ENCODE measurements around the gene SBNO2.
"Not testable (repeated sequence)": the region's sequence is repeated elsewhere in the genome, so short reads cannot be mapped to it uniquely, and the experiment has no call there.

SBNO2 gene

GRCh38 chr19:1130771-1131717, 43.0 kb downstream of the SBNO2 start:
- peak overlapping the region; percentile 58 to 93 for H3K9ac ChIP-seq (ENCODE audit: low read length in 2 of 2)
- H3K4me3 ChIP-seq (ENCODE audit: low read length in 2 of 2) = peak overlapping the region; percentile 71 to 82
- H3K9me3 ChIP-seq (ENCODE audit: control insufficient read depth in 2 of 2, low read length in 2 of 2) = no peaks in the 10 kb centered on the region
- peaks cover 6 to 13% of the 10 kb centered on the region in 2 donors for H3K36me3 ChIP-seq (ENCODE audit: control insufficient read depth in 2 of 2, insufficient read depth in 2 of 2, low read length in 2 of 2)
- peak overlapping the region; percentile 76 for H3K27ac ChIP-seq (ENCODE audit: low read length)
- H3K27me3 ChIP-seq (ENCODE audit: control insufficient read depth in 1 of 2, insufficient read depth in 2 of 2, low read length in 2 of 2) = no peaks in the 10 kb centered on the region
- H3K4me1 ChIP-seq (ENCODE audit: control insufficient read depth, insufficient read depth, low read length) = peaks cover 24% of the 10 kb centered on the region

GRCh38 chr19:1129535-1129934, 44.5 kb downstream of the SBNO2 start:
- Histone ChIP-seq H3K36me3 (ENCODE audit: control insufficient read depth in 2 of 2, insufficient read depth in 2 of 2, low read length in 2 of 2) (peaks cover 8 to 17% of the 10 kb centered on the region in 2 donors), H3K4me1 (ENCODE audit: control insufficient read depth, insufficient read depth, low read length) (peaks cover 19% of the 10 kb centered on the region), H3K27ac (ENCODE audit: low read length) (no peak overlapping the region), H3K9me3 (ENCODE audit: control insufficient read depth in 2 of 2, low read length in 2 of 2) (no peaks in the 10 kb centered on the region), H3K4me3 (ENCODE audit: low read length in 2 of 2) (no peak overlapping the region), H3K9ac (ENCODE audit: low read length in 2 of 2) (no peak overlapping the region), H3K27me3 (ENCODE audit: control insufficient read depth in 1 of 2, insufficient read depth in 2 of 2, low read length in 2 of 2) (no peaks in the 10 kb centered on the region)

- not testable (repeated sequence) for H3K9me3 ChIP-seq (ENCODE audit: control insufficient read depth in 2 of 2, low read length in 2 of 2); H3K9ac ChIP-seq (ENCODE audit: low read length in 2 of 2); H3K27me3 ChIP-seq (ENCODE audit: control insufficient read depth in 1 of 2, insufficient read depth in 2 of 2, low read length in 2 of 2); H3K27ac ChIP-seq (ENCODE audit: low read length); H3K4me3 ChIP-seq (ENCODE audit: low read length in 2 of 2)
- peaks cover 19% of the 10 kb centered on the region for H3K4me1 ChIP-seq (ENCODE audit: control insufficient read depth, insufficient read depth, low read length)
- peaks cover 8 to 17% of the 10 kb centered on the region in 2 donors for H3K36me3 ChIP-seq (ENCODE audit: control insufficient read depth in 2 of 2, insufficient read depth in 2 of 2, low read length in 2 of 2)
Observed at GRCh38 chr19:1129084-1129483, 45.0 kb downstream of the SBNO2 start.

GRCh38 chr19:1128106-1128505, 46.0 kb downstream of the SBNO2 start:
- Histone ChIP-seq H3K27me3 (ENCODE audit: control insufficient read depth in 1 of 2, insufficient read depth in 2 of 2, low read length in 2 of 2) (no peaks in the 10 kb centered on the region), H3K27ac (ENCODE audit: low read length) (no peak overlapping the region), H3K4me1 (ENCODE audit: control insufficient read depth, insufficient read depth, low read length) (peaks cover 20% of the 10 kb centered on the region), H3K4me3 (ENCODE audit: low read length in 2 of 2) (no peak overlapping the region), H3K36me3 (ENCODE audit: control insufficient read depth in 2 of 2, insufficient read depth in 2 of 2, low read length in 2 of 2) (peaks cover 11 to 17% of the 10 kb centered on the region in 2 donors), H3K9me3 (ENCODE audit: control insufficient read depth in 2 of 2, low read length in 2 of 2) (no peaks in the 10 kb centered on the region), H3K9ac (ENCODE audit: low read length in 2 of 2) (no peak overlapping the region)

GRCh38 chr19:1126984-1127760, 46.9 kb downstream of the SBNO2 start:
- Histone ChIP-seq H3K9ac (ENCODE audit: low read length in 2 of 2) (no peak overlapping the region), H3K27me3 (ENCODE audit: control insufficient read depth in 1 of 2, insufficient read depth in 2 of 2, low read length in 2 of 2) (no peaks in the 10 kb centered on the region), H3K4me3 (ENCODE audit: low read length in 2 of 2) (no peak overlapping the region), H3K4me1 (ENCODE audit: control insufficient read depth, insufficient read depth, low read length) (peaks cover 13% of the 10 kb centered on the region), H3K9me3 (ENCODE audit: control insufficient read depth in 2 of 2, low read length in 2 of 2) (no peaks in the 10 kb centered on the region), H3K27ac (ENCODE audit: low read length) (no peak overlapping the region), H3K36me3 (ENCODE audit: control insufficient read depth in 2 of 2, insufficient read depth in 2 of 2, low read length in 2 of 2) (peaks cover 11 to 21% of the 10 kb centered on the region in 2 donors)

GRCh38 chr19:1125601-1126467, 48.2 kb downstream of the SBNO2 start:
- peaks cover 17 to 28% of the 10 kb centered on the region in 2 donors for H3K36me3 ChIP-seq (ENCODE audit: control insufficient read depth in 2 of 2, insufficient read depth in 2 of 2, low read length in 2 of 2)
- H3K4me3 ChIP-seq (ENCODE audit: low read length in 2 of 2) = no peak overlapping the region
- peaks cover 5% of the 10 kb centered on the region for H3K4me1 ChIP-seq (ENCODE audit: control insufficient read depth, insufficient read depth, low read length)
- no peak overlapping the region for H3K9ac ChIP-seq (ENCODE audit: low read length in 2 of 2)
- no peak overlapping the region for H3K27ac ChIP-seq (ENCODE audit: low read length)
- H3K9me3 ChIP-seq (ENCODE audit: control insufficient read depth in 2 of 2, low read length in 2 of 2) = no peaks in the 10 kb centered on the region
- H3K27me3 ChIP-seq (ENCODE audit: control insufficient read depth in 1 of 2, insufficient read depth in 2 of 2, low read length in 2 of 2) = no peaks in the 10 kb centered on the region

GRCh38 chr19:1123885-1124677, 50.0 kb downstream of the SBNO2 start:
- Histone ChIP-seq H3K27ac (ENCODE audit: low read length) (no peak overlapping the region), H3K36me3 (ENCODE audit: control insufficient read depth in 2 of 2, insufficient read depth in 2 of 2, low read length in 2 of 2) (peaks cover 17 to 37% of the 10 kb centered on the region in 2 donors), H3K9ac (ENCODE audit: low read length in 2 of 2) (no peak overlapping the region), H3K27me3 (ENCODE audit: control insufficient read depth in 1 of 2, insufficient read depth in 2 of 2, low read length in 2 of 2) (no peaks in the 10 kb centered on the region), H3K9me3 (ENCODE audit: control insufficient read depth in 2 of 2, low read length in 2 of 2) (no peaks in the 10 kb centered on the region), H3K4me3 (ENCODE audit: low read length in 2 of 2) (no peak overlapping the region), H3K4me1 (ENCODE audit: control insufficient read depth, insufficient read depth, low read length) (peaks cover 5% of the 10 kb centered on the region)

- Histone ChIP-seq H3K9me3 (ENCODE audit: control insufficient read depth in 2 of 2, low read length in 2 of 2) (no peaks in the 10 kb centered on the region), H3K9ac (ENCODE audit: low read length in 2 of 2) (no peak overlapping the region), H3K4me3 (ENCODE audit: low read length in 2 of 2) (no peak overlapping the region), H3K27ac (ENCODE audit: low read length) (no peak overlapping the region), H3K27me3 (ENCODE audit: control insufficient read depth in 1 of 2, insufficient read depth in 2 of 2, low read length in 2 of 2) (no peaks in the 10 kb centered on the region), H3K36me3 (ENCODE audit: control insufficient read depth in 2 of 2, insufficient read depth in 2 of 2, low read length in 2 of 2) (peaks cover 20 to 40% of the 10 kb centered on the region in 2 donors), H3K4me1 (ENCODE audit: control insufficient read depth, insufficient read depth, low read length) (peaks cover 5% of the 10 kb centered on the region)
Observed at GRCh38 chr19:1123381-1123780, 50.7 kb downstream of the SBNO2 start.

GRCh38 chr19:1122972-1123363, 51.1 kb downstream of the SBNO2 start:
- Histone ChIP-seq H3K9me3 (ENCODE audit: control insufficient read depth in 2 of 2, low read length in 2 of 2) (no peaks in the 10 kb centered on the region), H3K27ac (ENCODE audit: low read length) (no peak overlapping the region), H3K27me3 (ENCODE audit: control insufficient read depth in 1 of 2, insufficient read depth in 2 of 2, low read length in 2 of 2) (no peaks in the 10 kb centered on the region), H3K4me1 (ENCODE audit: control insufficient read depth, insufficient read depth, low read length) (peaks cover 5% of the 10 kb centered on the region), H3K36me3 (ENCODE audit: control insufficient read depth in 2 of 2, insufficient read depth in 2 of 2, low read length in 2 of 2) (peaks cover 23 to 42% of the 10 kb centered on the region in 2 donors), H3K4me3 (ENCODE audit: low read length in 2 of 2) (no peak overlapping the region), H3K9ac (ENCODE audit: low read length in 2 of 2) (no peak overlapping the region)

Data from stomach smooth muscle (tissue), 2 donors.